Neural progenitor cell (in vitro differentiated cells): ENCODE measurements around the gene GABRG3. TPM values are rescaled to one million over a fixed set of nuclear protein-coding genes. Genes with fewer than 3 reads are reported as not detected.

Source experiments
- DNase-seq: peaks from one replicate; pipeline ENCODE4 v3.0.0-alpha.2; 2016; ENCODE audit warnings: low spot score
- H2AFZ ChIP-seq: fragments of 200-600 bp; sonication (generic); replicated peaks from 2 replicates; pipeline ENCODE4 v1.6.1; 2016; ENCODE audit warnings: antibody characterized with exemption
- H3F3A ChIP-seq: fragments of 200-600 bp; sonication (generic); 2 replicates; pipeline ENCODE4 v1.6.1; 2016; ENCODE audit warnings: antibody characterized with exemption, low read depth
- H3K27ac ChIP-seq: fragments of 200-600 bp; sonication (generic); 2 replicates; pipeline ENCODE4 v1.5.1; 2016; ENCODE audit warnings: mild to moderate bottlenecking
- H3K27me3 ChIP-seq: fragments of 200-600 bp; sonication (generic); 2 replicates; pipeline ENCODE4 v1.6.1; 2016; ENCODE audit warnings: mild to moderate bottlenecking, moderate library complexity
- H3K36me3 ChIP-seq: fragments of 200-600 bp; sonication (generic); 2 replicates; pipeline ENCODE4 v1.5.1; 2016
- H3K4me1 ChIP-seq: fragments of 200-600 bp; sonication (generic); 2 replicates; pipeline ENCODE4 v1.6.1; 2016; ENCODE audit warnings: mixed run types
- H3K4me2 ChIP-seq: fragments of 200-600 bp; sonication (generic); 2 replicates; pipeline ENCODE4 v1.6.1; 2016
- H3K4me3 ChIP-seq: fragments of 200-600 bp; sonication (generic); 2 replicates; pipeline ENCODE4 v1.5.1; 2016
- H3K79me2 ChIP-seq: fragments of 200-600 bp; sonication (generic); 2 replicates; pipeline ENCODE4 v1.6.1; 2016; ENCODE audit warnings: low read depth
- H3K9ac ChIP-seq: fragments of 200-600 bp; sonication (generic); 2 replicates; pipeline ENCODE4 v1.6.1; 2016
- H3K9me3 ChIP-seq: fragments of 200-600 bp; sonication (generic); 2 replicates; pipeline ENCODE4 v1.5.1; 2016; ENCODE audit warnings: low read depth
- H4K20me1 ChIP-seq: fragments of 200-600 bp; sonication (generic); 2 replicates; pipeline ENCODE4 v1.6.1; 2016; ENCODE audit warnings: low read depth
- H3K27ac Mint-ChIP-seq: 3 replicates; pipeline ENCODE4 v1.8.0; 2021; ENCODE audit warnings: mixed read lengths
- H3K27me3 Mint-ChIP-seq: 2 replicates; pipeline ENCODE4 v1.8.0; 2022; ENCODE audit warnings: low read depth, mild to moderate bottlenecking, inconsistent platforms, moderate library complexity, mixed read lengths; ENCODE audit not compliant: insufficient read depth
- H3K36me3 Mint-ChIP-seq: 3 replicates; pipeline ENCODE4 v1.8.0; 2021; ENCODE audit warnings: mixed read lengths
- H3K4me1 Mint-ChIP-seq: 3 replicates; pipeline ENCODE4 v1.8.0; 2021; ENCODE audit warnings: mixed read lengths
- H3K4me3 Mint-ChIP-seq: 3 replicates; pipeline ENCODE4 v1.8.0; 2021; ENCODE audit warnings: mild to moderate bottlenecking, moderate library complexity, mixed read lengths
- H3K9me3 Mint-ChIP-seq: 3 replicates; pipeline ENCODE4 v1.8.0; 2020; ENCODE audit warnings: mixed read lengths
- EZH2 ChIP-seq: fragments of 200-600 bp; sonication (generic); IDR thresholded peaks from 2 replicates; pipeline ENCODE4 v1.6.1; 2017; ENCODE audit warnings: antibody characterized with exemption, mild to moderate bottlenecking, moderate library complexity
- EZH2phosphoT487 ChIP-seq: fragments of 200-600 bp; sonication (generic); IDR thresholded peaks from 2 replicates; pipeline ENCODE4 v1.6.1; 2017; ENCODE audit warnings: antibody characterized with exemption
- total RNA-seq: library from RNA; depleted of rRNA; stranded (reverse); fragments of >200 nt; gene quantifications from 2 replicates; pipeline ENCODE4 v1.2.3, GENCODE V29; 2015; ENCODE audit warnings: low replicate concordance
- TF ChIP-seq, protein P1 (sequence below): fragments of 200-600 bp; sonication (generic); IDR thresholded peaks from 2 replicates; pipeline ENCODE4 v1.5.1; 2017; ENCODE audit warnings: antibody characterized with exemption, mild to moderate bottlenecking

GABRG3 gene
- total RNA-seq, 1 donor from 2014 or later: 3.4 TPM

DNA sequence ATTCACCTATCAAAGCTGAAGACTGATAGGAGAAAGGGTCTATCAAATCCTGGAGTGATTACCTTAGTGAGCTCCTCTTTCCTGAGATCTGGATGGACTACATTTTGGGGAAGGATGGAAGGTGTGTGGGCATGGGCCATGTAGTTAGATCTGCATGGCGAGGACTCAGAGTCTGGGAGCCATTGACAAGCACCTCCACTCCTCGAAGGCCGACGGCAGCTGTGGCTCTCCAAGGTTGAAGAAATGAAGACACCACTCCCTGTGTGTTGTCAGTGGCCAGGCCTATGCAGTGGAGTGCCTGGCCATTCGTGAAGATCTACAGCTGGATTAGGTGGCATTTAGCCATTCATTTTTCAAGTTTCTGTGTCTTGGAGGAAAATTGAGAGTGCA is 509.2 kb downstream of the GABRG3 start:
- no peaks in the 10 kb centered on the region for H3K9me3 ChIP-seq
- DNase-seq: no peak
- peaks cover 2% of the 10 kb centered on the region for H3K9me3 Mint-ChIP-seq
- no peak overlapping the region for H3K27ac Mint-ChIP-seq
- H3K27me3 ChIP-seq: no peaks in the 10 kb centered on the region
- TF ChIP-seq EZH2 (no peak), EZH2phosphoT487 (no peak)
- TF ChIP-seq, protein P1, sequence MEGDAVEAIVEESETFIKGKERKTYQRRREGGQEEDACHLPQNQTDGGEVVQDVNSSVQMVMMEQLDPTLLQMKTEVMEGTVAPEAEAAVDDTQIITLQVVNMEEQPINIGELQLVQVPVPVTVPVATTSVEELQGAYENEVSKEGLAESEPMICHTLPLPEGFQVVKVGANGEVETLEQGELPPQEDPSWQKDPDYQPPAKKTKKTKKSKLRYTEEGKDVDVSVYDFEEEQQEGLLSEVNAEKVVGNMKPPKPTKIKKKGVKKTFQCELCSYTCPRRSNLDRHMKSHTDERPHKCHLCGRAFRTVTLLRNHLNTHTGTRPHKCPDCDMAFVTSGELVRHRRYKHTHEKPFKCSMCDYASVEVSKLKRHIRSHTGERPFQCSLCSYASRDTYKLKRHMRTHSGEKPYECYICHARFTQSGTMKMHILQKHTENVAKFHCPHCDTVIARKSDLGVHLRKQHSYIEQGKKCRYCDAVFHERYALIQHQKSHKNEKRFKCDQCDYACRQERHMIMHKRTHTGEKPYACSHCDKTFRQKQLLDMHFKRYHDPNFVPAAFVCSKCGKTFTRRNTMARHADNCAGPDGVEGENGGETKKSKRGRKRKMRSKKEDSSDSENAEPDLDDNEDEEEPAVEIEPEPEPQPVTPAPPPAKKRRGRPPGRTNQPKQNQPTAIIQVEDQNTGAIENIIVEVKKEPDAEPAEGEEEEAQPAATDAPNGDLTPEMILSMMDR: no peak
- H3K9ac ChIP-seq: no peak overlapping the region
- peaks cover 10% of the 10 kb centered on the region for H3K4me1 ChIP-seq
- peaks cover 16% of the 10 kb centered on the region for H3K4me1 Mint-ChIP-seq
- H3F3A ChIP-seq: peaks cover 7% of the 10 kb centered on the region
- H3K36me3 ChIP-seq: no peaks in the 10 kb centered on the region
- no peaks in the 10 kb centered on the region for H4K20me1 ChIP-seq
- no peak overlapping the region for H3K4me2 ChIP-seq
- H3K36me3 Mint-ChIP-seq: no peaks in the 10 kb centered on the region
- H2AFZ ChIP-seq: no peak overlapping the region
- no peaks in the 10 kb centered on the region for H3K79me2 ChIP-seq
- H3K27ac ChIP-seq: no peak overlapping the region
- peaks cover 2% of the 10 kb centered on the region for H3K27me3 Mint-ChIP-seq
- no peak overlapping the region for H3K4me3 ChIP-seq
- no peak overlapping the region for H3K4me3 Mint-ChIP-seq

DNA sequence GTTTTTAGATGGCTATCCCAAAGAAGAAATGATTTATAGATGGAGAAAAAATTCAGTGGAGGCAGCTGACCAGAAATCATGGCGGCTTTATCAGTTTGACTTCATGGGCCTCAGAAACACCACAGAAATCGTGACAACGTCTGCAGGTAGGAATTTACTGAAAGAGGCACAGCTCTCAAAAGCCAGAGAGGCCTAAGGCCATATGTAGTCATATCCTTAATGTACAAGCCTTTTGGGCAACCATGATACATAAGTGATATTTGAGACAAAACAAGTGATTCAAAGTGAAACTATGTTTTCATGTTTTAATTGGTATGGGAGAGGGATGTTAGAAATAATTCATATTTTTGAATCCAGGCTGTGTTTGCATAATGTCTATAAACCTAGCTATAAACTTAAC is 509.7 kb downstream of the GABRG3 start:
- H3K4me3 Mint-ChIP-seq: no peak overlapping the region
- no peak overlapping the region for H3K27ac Mint-ChIP-seq
- H3K9me3 Mint-ChIP-seq: peaks cover 3% of the 10 kb centered on the region
- Histone ChIP-seq H4K20me1 (no peaks in the 10 kb centered on the region), H3K4me3 (no peak overlapping the region), H3K79me2 (no peaks in the 10 kb centered on the region), H3K27ac (no peak overlapping the region), H2AFZ (no peak overlapping the region), H3K4me1 (peaks cover 10% of the 10 kb centered on the region), H3F3A (peaks cover 7% of the 10 kb centered on the region), H3K36me3 (no peaks in the 10 kb centered on the region), H3K27me3 (no peaks in the 10 kb centered on the region), H3K9me3 (no peaks in the 10 kb centered on the region), H3K4me2 (no peak overlapping the region), H3K9ac (no peak overlapping the region)
- H3K36me3 Mint-ChIP-seq: no peaks in the 10 kb centered on the region
- no peak for DNase-seq
- H3K27me3 Mint-ChIP-seq: peaks cover 2% of the 10 kb centered on the region
- TF ChIP-seq, protein P1: no peak
- TF ChIP-seq EZH2phosphoT487 (no peak), EZH2 (no peak)
- peaks cover 16% of the 10 kb centered on the region for H3K4me1 Mint-ChIP-seq

DNA sequence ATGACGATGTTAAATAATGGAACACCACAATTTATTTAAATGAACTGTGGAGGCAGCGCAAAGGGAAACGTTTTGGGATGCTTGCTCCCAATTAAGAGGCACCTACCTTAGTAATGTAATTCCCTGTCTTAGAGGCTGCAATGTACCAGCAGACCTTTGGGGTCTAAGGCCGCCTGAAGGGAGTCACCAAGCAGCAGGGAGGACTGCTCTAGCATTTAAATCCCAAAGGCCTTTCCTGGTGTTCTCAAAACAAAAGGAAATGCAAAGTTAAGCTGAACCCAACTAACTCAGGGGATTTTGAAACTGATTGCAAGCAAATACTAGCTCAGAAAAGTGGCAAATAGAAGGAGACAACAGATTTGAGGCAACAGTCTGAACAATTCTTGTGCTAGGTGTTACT is 510.8 kb downstream of the GABRG3 start:
- Histone ChIP-seq H2AFZ (no peak overlapping the region), H3K4me3 (no peak overlapping the region), H3K9ac (no peak overlapping the region), H3K36me3 (no peaks in the 10 kb centered on the region), H3F3A (peaks cover 7% of the 10 kb centered on the region), H3K27me3 (no peaks in the 10 kb centered on the region), H3K27ac (no peak overlapping the region), H3K4me1 (peaks cover 15% of the 10 kb centered on the region), H3K9me3 (no peaks in the 10 kb centered on the region), H4K20me1 (no peaks in the 10 kb centered on the region), H3K79me2 (no peaks in the 10 kb centered on the region), H3K4me2 (peak overlapping the region; percentile 14)
- no peak overlapping the region for H3K4me3 Mint-ChIP-seq
- peak; percentile 51 for DNase-seq
- H3K9me3 Mint-ChIP-seq: peaks cover 3% of the 10 kb centered on the region
- TF ChIP-seq EZH2phosphoT487 (no peak), EZH2 (no peak)
- TF ChIP-seq, protein P1: no peak
- H3K27me3 Mint-ChIP-seq: peaks cover 2% of the 10 kb centered on the region
- peaks cover 16% of the 10 kb centered on the region for H3K4me1 Mint-ChIP-seq
- H3K27ac Mint-ChIP-seq: no peak overlapping the region
- no peaks in the 10 kb centered on the region for H3K36me3 Mint-ChIP-seq
